ENCODE measurements around the gene PLXNA4.

Gene PLXNA4

DNA sequence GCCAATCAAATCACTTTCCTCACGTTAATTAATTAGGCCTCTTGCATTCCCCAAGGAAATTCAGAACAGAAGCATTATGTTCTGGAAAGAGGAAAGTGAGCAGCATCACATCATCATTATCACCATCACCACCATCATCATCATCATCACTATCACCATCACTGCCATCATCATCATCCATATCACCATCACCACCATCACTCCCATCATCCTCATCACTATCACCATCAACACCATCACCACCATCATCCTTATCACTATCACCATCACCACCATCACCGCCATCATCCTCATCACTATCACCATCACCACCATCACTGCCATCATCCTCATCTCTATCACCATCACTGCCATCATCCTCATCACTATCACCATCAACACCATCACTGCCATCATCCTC, 31.4 kb upstream of the PLXNA4 start:
- H3K4me3 ChIP-seq (ENCODE audit: low read length): no peak overlapping the region
- H3K9me3 ChIP-seq (ENCODE audit: insufficient read depth, low read length): no peaks in the 10 kb centered on the region
- no peaks in the 10 kb centered on the region for H3K4me1 ChIP-seq (ENCODE audit: low read length)
- H2AFZ ChIP-seq (ENCODE audit: low read depth, low read length): no peak overlapping the region
- H3K79me2 ChIP-seq (ENCODE audit: low read length): no peaks in the 10 kb centered on the region
- H3K27ac ChIP-seq (ENCODE audit: low read length): no peak overlapping the region
- TF ChIP-seq EZH2phosphoT487 (IDR thresholded peaks at IDR 0.05; ENCODE audit: low read depth) (no peak), CTCF (IDR thresholded peaks at IDR 0.05; ENCODE audit: low read depth, low read length) (no peak)
- H3K9ac ChIP-seq (ENCODE audit: low read length): no peak overlapping the region
- no peak overlapping the region for H3K4me2 ChIP-seq (ENCODE audit: low read length)
- H4K20me1 ChIP-seq (ENCODE audit: insufficient read depth, low read length): no peaks in the 10 kb centered on the region
- H3K36me3 ChIP-seq (replicated peaks; ENCODE audit: low read depth, low read length): no peaks in the 10 kb centered on the region
- H3K27me3 ChIP-seq (ENCODE audit: low read depth, low read length): peaks cover 33% of the 10 kb centered on the region

- peaks cover 33% of the 10 kb centered on the region for H3K27me3 ChIP-seq (ENCODE audit: low read depth, low read length)
- H3K9ac ChIP-seq (ENCODE audit: low read length): no peak overlapping the region
- H2AFZ ChIP-seq (ENCODE audit: low read depth, low read length): no peak overlapping the region
- H3K9me3 ChIP-seq (ENCODE audit: insufficient read depth, low read length): no peaks in the 10 kb centered on the region
- no peak for TF ChIP-seq CTCF (IDR thresholded peaks at IDR 0.05; ENCODE audit: low read depth, low read length)
- TF ChIP-seq EZH2phosphoT487 (IDR thresholded peaks at IDR 0.05; ENCODE audit: low read depth): no peak
- H3K79me2 ChIP-seq (ENCODE audit: low read length): no peaks in the 10 kb centered on the region
- H3K4me1 ChIP-seq (ENCODE audit: low read length): no peaks in the 10 kb centered on the region
- H4K20me1 ChIP-seq (ENCODE audit: insufficient read depth, low read length): no peaks in the 10 kb centered on the region
- H3K27ac ChIP-seq (ENCODE audit: low read length): no peak overlapping the region
- no peak overlapping the region for H3K4me3 ChIP-seq (ENCODE audit: low read length)
- no peak overlapping the region for H3K4me2 ChIP-seq (ENCODE audit: low read length)
- H3K36me3 ChIP-seq (replicated peaks; ENCODE audit: low read depth, low read length): no peaks in the 10 kb centered on the region
Observed at GRCh38 chr7:132604121-132604520, 27.9 kb upstream of the PLXNA4 start.

GRCh38 chr7:132603220-132603833, 27.1 kb upstream of the PLXNA4 start:
- H3K4me3 ChIP-seq (ENCODE audit: low read length): no peak overlapping the region
- H2AFZ ChIP-seq (ENCODE audit: low read depth, low read length): no peak overlapping the region
- H3K4me1 ChIP-seq (ENCODE audit: low read length): no peaks in the 10 kb centered on the region
- TF ChIP-seq CTCF (IDR thresholded peaks at IDR 0.05; ENCODE audit: low read depth, low read length): no peak
- no peaks in the 10 kb centered on the region for H3K36me3 ChIP-seq (replicated peaks; ENCODE audit: low read depth, low read length)
- peaks cover 33% of the 10 kb centered on the region for H3K27me3 ChIP-seq (ENCODE audit: low read depth, low read length)
- no peak overlapping the region for H3K27ac ChIP-seq (ENCODE audit: low read length)
- no peak overlapping the region for H3K4me2 ChIP-seq (ENCODE audit: low read length)
- no peaks in the 10 kb centered on the region for H3K79me2 ChIP-seq (ENCODE audit: low read length)
- H3K9me3 ChIP-seq (ENCODE audit: insufficient read depth, low read length): no peaks in the 10 kb centered on the region
- no peak overlapping the region for H3K9ac ChIP-seq (ENCODE audit: low read length)
- no peaks in the 10 kb centered on the region for H4K20me1 ChIP-seq (ENCODE audit: insufficient read depth, low read length)

GRCh38 chr7:132601783-132602182, 25.5 kb upstream of the PLXNA4 start:
- H3K4me2 ChIP-seq (ENCODE audit: low read length): no peak overlapping the region
- no peak for TF ChIP-seq EZH2phosphoT487 (IDR thresholded peaks at IDR 0.05; ENCODE audit: low read depth)
- no peak for TF ChIP-seq CTCF (IDR thresholded peaks at IDR 0.05; ENCODE audit: low read depth, low read length)
- no peaks in the 10 kb centered on the region for H3K36me3 ChIP-seq (replicated peaks; ENCODE audit: low read depth, low read length)
- H3K79me2 ChIP-seq (ENCODE audit: low read length): no peaks in the 10 kb centered on the region
- H3K27me3 ChIP-seq (ENCODE audit: low read depth, low read length): peaks cover 34% of the 10 kb centered on the region
- H3K9ac ChIP-seq (ENCODE audit: low read length): no peak overlapping the region
- H3K9me3 ChIP-seq (ENCODE audit: insufficient read depth, low read length): no peaks in the 10 kb centered on the region
- H3K27ac ChIP-seq (ENCODE audit: low read length): no peak overlapping the region
- H4K20me1 ChIP-seq (ENCODE audit: insufficient read depth, low read length): no peaks in the 10 kb centered on the region
- no peaks in the 10 kb centered on the region for H3K4me1 ChIP-seq (ENCODE audit: low read length)
- no peak overlapping the region for H2AFZ ChIP-seq (ENCODE audit: low read depth, low read length)
- H3K4me3 ChIP-seq (ENCODE audit: low read length): no peak overlapping the region
